Activated CD8-positive, alpha-beta T cell treated with anti-CD3 and anti-CD28 coated beads for 36 hours (primary cell): ENCODE data around the gene FBP1. TPM values are rescaled to one million over a fixed set of nuclear protein-coding genes. Genes with fewer than 3 reads are reported as not detected.
"Not testable (repeated sequence)": the region's sequence is repeated elsewhere in the genome, so short reads cannot be mapped to it uniquely, and the experiment has no call there.

Source experiments
- ATAC-seq: fragments of 200-7000 bp; cut with Tn5 transposase; one replicate; pipeline ENCODE4 v1.10.0; 2021; ENCODE audit warnings: mild to moderate bottlenecking, moderate library complexity
- CTCF ChIA-PET: fragments of 350-600 bp; sonication (Branson Sonifier 250); formaldehyde crosslinking; loops from one replicate; lab custom pipeline; 2021; ENCODE audit warnings: antibody characterized with exemption; lab: Charles Lee
- POLR2A ChIA-PET: fragments of 350-600 bp; sonication (Branson Sonifier 250); formaldehyde crosslinking; loops from one replicate; lab custom pipeline; 2021; ENCODE audit warnings: antibody characterized with exemption; lab: Charles Lee
- DNase-seq: peaks from one replicate; pipeline ENCODE4 v3.0.0-alpha.2; 2020
- H3K27ac Mint-ChIP-seq: one replicate; pipeline ENCODE4 v1.8.0; 2021; ENCODE audit warnings: mild to moderate bottlenecking, mixed read lengths
- H3K27me3 Mint-ChIP-seq: one replicate; pipeline ENCODE4 v1.8.0; 2021; ENCODE audit warnings: mixed read lengths
- H3K36me3 Mint-ChIP-seq: one replicate; pipeline ENCODE4 v1.8.0; 2021; ENCODE audit warnings: low read depth, mixed read lengths
- H3K4me1 Mint-ChIP-seq: one replicate; pipeline ENCODE4 v1.8.0; 2021; ENCODE audit warnings: low read depth, mixed read lengths
- H3K4me3 Mint-ChIP-seq: one replicate; pipeline ENCODE4 v1.8.0; 2021; ENCODE audit warnings: mild to moderate bottlenecking, moderate library complexity, mixed read lengths
- H3K9me3 Mint-ChIP-seq: one replicate; pipeline ENCODE4 v1.8.0; 2021; ENCODE audit warnings: mixed read lengths
- intact Hi-C: fragments of 100-400 bp; cut with micrococcal nuclease; formaldehyde crosslinking; loops from one replicate; pipeline ENCODE4 v1.10.0; 2022
- total RNA-seq, 2 experiments: library from RNA; stranded (reverse); gene quantifications; one replicate each; pipeline ENCODE4 v1.2.3, GENCODE V29; 2021
- TF ChIP-seq, protein P1 (sequence below): fragments of 200-600 bp; IDR thresholded peaks from one replicate; pipeline ENCODE4 v1.8.0; 2022; ENCODE audit warnings: antibody characterized with exemption, mild to moderate bottlenecking

The FBP1 gene
- total RNA-seq, 2 experiments from 2014 or later = 1.2 to 1.4 TPM

DNA sequence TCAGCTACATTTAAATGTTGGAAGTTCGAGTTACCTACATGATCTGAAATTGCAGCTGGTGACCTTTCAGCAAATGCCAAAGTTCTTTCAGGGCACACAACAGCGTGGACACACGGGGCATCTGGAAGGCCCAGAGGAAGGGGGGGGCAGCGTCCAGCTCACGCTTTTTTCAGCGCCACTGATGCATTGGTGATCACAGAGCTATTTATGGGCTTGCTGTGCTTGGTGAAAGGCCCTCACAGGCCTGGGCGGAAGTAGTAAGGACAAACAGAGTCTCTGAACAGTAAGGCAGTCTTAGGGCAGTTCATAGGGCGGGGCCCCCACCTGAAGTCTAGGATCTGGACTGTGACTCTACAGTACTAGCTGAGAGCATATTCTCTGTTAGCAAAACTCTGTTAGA, 39.1 kb downstream of the FBP1 start:
- no peak for ATAC-seq
- Mint-ChIP-seq H3K4me1 (peaks cover 4% of the 10 kb centered on the region), H3K4me3 (no peak overlapping the region), H3K36me3 (no peaks in the 10 kb centered on the region), H3K27ac (no peak overlapping the region), H3K9me3 (no peaks in the 10 kb centered on the region), H3K27me3 (peaks cover 1% of the 10 kb centered on the region)
- no peak for DNase-seq
- TF ChIP-seq, protein P1, sequence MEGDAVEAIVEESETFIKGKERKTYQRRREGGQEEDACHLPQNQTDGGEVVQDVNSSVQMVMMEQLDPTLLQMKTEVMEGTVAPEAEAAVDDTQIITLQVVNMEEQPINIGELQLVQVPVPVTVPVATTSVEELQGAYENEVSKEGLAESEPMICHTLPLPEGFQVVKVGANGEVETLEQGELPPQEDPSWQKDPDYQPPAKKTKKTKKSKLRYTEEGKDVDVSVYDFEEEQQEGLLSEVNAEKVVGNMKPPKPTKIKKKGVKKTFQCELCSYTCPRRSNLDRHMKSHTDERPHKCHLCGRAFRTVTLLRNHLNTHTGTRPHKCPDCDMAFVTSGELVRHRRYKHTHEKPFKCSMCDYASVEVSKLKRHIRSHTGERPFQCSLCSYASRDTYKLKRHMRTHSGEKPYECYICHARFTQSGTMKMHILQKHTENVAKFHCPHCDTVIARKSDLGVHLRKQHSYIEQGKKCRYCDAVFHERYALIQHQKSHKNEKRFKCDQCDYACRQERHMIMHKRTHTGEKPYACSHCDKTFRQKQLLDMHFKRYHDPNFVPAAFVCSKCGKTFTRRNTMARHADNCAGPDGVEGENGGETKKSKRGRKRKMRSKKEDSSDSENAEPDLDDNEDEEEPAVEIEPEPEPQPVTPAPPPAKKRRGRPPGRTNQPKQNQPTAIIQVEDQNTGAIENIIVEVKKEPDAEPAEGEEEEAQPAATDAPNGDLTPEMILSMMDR = no peak
- POLR2A ChIA-PET = no interaction called here
- intact Hi-C loops = no loop called here
- CTCF ChIA-PET = interaction anchor here (1.1 kb wide), 1 partner anchor 47 kb away, joined by 3 read pairs; no protein-coding TSS in a partner anchor

DNA sequence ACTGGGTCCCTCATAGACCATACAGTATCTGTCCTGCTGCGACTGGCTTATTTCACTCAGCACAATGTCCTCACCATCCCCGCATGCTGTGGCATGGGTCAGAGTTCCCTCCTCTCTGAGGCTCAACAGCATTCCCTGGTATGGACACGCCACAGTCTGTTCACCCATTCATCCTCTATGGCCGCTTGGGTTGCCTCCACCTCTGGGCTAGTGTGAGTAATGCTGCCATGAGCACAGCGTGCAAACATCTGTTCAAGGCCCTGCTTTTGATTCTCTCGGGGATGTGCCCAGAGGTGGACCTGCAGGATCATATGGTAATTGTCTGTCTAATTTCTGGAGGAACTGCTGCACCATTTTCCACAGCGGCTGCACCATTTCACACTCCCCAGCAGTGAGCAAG, 40.2 kb downstream of the FBP1 start:
- POLR2A ChIA-PET = no interaction called here
- DNase-seq (no peak), ATAC-seq (no peak)
- Mint-ChIP-seq H3K9me3 (no peaks in the 10 kb centered on the region), H3K27me3 (peaks cover 5% of the 10 kb centered on the region), H3K36me3 (no peaks in the 10 kb centered on the region), H3K4me1 (peaks cover 4% of the 10 kb centered on the region), H3K4me3 (no peak overlapping the region), H3K27ac (no peak overlapping the region)
- intact Hi-C loops = no loop called here
- CTCF ChIA-PET = no interaction called here
- TF ChIP-seq, protein P1 = no peak

GRCh38 chr9:94593459-94594345, 45.6 kb downstream of the FBP1 start, which contains the start of gene FBP2:
Gene FBP2 (minus strand): TSS chr9:94593824. CDS start chr9:94593726, 98 bp downstream.
- no peak for ATAC-seq
- H3K27me3 Mint-ChIP-seq = peaks cover 12% of the 10 kb centered on the region
- no peak for DNase-seq
- POLR2A ChIA-PET = no interaction called here
- H3K27ac Mint-ChIP-seq = no peak within 1 kb of the TSS
- TF ChIP-seq, protein P1 = no peak
- intact Hi-C loops = no loop called here
- CTCF ChIA-PET = no interaction called here
- no peaks in the 10 kb centered on the region for H3K4me1 Mint-ChIP-seq
- no peaks in the 10 kb centered on the region for H3K9me3 Mint-ChIP-seq
- H3K36me3 Mint-ChIP-seq = no peaks in the 10 kb centered on the region
- H3K4me3 Mint-ChIP-seq = no peak within 1 kb of the TSS

GRCh38 chr9:94592683-94593082, 46.6 kb downstream of the FBP1 start:
- DNase-seq, H3K9me3 Mint-ChIP-seq, ATAC-seq, H3K4me1 Mint-ChIP-seq, intact Hi-C loops, POLR2A ChIA-PET, H3K27ac Mint-ChIP-seq, H3K36me3 Mint-ChIP-seq, CTCF ChIA-PET, H3K4me3 Mint-ChIP-seq: not testable (repeated sequence)
- peaks cover 12% of the 10 kb centered on the region for H3K27me3 Mint-ChIP-seq

DNA sequence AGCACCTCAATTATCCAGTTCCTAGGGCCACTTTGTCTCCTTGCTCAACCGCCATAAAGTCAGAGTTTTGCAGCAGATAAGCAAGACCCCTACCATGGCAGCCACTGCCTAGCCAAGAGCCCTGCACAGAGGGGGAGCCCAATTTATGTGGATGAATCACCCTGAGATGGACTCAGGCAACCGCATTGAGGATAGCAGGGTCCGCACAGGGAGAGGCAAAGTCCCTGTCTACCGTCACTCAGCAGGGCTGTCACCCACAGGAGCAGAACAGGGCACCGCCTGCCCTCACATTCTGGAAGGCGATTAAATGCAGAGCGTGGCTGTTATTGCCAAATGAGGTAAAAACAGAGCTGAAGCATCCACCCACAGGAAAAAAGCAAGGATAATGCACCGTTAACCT, 47.4 kb downstream of the FBP1 start:
- Mint-ChIP-seq H3K36me3 (no peaks in the 10 kb centered on the region), H3K27ac (no peak overlapping the region), H3K9me3 (no peaks in the 10 kb centered on the region), H3K4me3 (no peak overlapping the region), H3K27me3 (peaks cover 12% of the 10 kb centered on the region), H3K4me1 (peaks cover under 1% of the 10 kb centered on the region)
- no peak for ATAC-seq
- TF ChIP-seq, protein P1 = no peak
- POLR2A ChIA-PET = no interaction called here
- intact Hi-C loops = no loop called here
- CTCF ChIA-PET = no interaction called here
- DNase-seq = no peak

GRCh38 chr9:94591046-94591545, 48.2 kb downstream of the FBP1 start:
- CTCF ChIA-PET, DNase-seq, POLR2A ChIA-PET, ATAC-seq, H3K36me3 Mint-ChIP-seq, H3K9me3 Mint-ChIP-seq, H3K4me1 Mint-ChIP-seq, H3K27ac Mint-ChIP-seq, H3K4me3 Mint-ChIP-seq, intact Hi-C loops: not testable (repeated sequence)
- peaks cover 12% of the 10 kb centered on the region for H3K27me3 Mint-ChIP-seq
